Body of pancreas (tissue), 4 donors: ENCODE measurements around the gene S100A7. TPM values are rescaled to one million over a fixed set of nuclear protein-coding genes. Genes with fewer than 3 reads are reported as not detected.

ENCODE experiments used
- ATAC-seq: fragments of 150-250 bp; one replicate; pipeline ENCODE4 v1.9.1; 2016
- DNase-seq, 4 donors: peaks; one replicate each; pipeline ENCODE4 v3.0.0-alpha.2; 2019
- H3K27ac ChIP-seq, 4 donors: fragments of 200-600 bp; sonication (generic); 1 replicate in 3 of 4; 2 replicates in 1 of 4; pipeline versions ENCODE4 v1.5.1 to v1.6.1; 2016 to 2019; ENCODE audit warnings: mild to moderate bottlenecking in 1 of 4, mixed read lengths in 1 of 4, moderate library complexity in 1 of 4
- H3K27me3 ChIP-seq, 2 donors: fragments of 200-600 bp; sonication (generic); one replicate each; pipeline ENCODE4 v1.6.0; 2016; ENCODE audit warnings: mild to moderate bottlenecking in 1 of 2
- H3K36me3 ChIP-seq, 2 donors: fragments of 200-600 bp; sonication (generic); replicated peaks in 1 of 2; 2 replicates each; pipeline ENCODE4 v1.5.1; 2016; ENCODE audit warnings: low read depth in 2 of 2; ENCODE audit not compliant: insufficient read depth in 1 of 2
- H3K4me1 ChIP-seq: fragments of 200-600 bp; sonication (generic); one replicate; pipeline ENCODE4 v1.6.0; 2016
- H3K4me3 ChIP-seq, 2 donors: fragments of 200-600 bp; sonication (generic); 1 replicate in 1 of 2; 2 replicates in 1 of 2; pipeline ENCODE4 v1.5.1; 2016 to 2019
- H3K9me3 ChIP-seq, 3 donors: fragments of 200-600 bp; sonication (generic); 1 replicate in 2 of 3; 2 replicates in 1 of 3; pipeline ENCODE4 v1.5.1; 2016
- CTCF ChIP-seq, 7 experiments: fragments of 450-650 bp in 4 of 7; fragments of 200-600 bp in 3 of 7; sonication (generic) in 3 of 7; IDR thresholded peaks; one replicate each; pipeline ENCODE4 v1.5.1; 2016 to 2019; ENCODE audit warnings: antibody characterized with exemption in 7 of 7
- POLR2A ChIP-seq, 3 donors: fragments of 450-650 bp; IDR thresholded peaks; one replicate each; pipeline ENCODE4 v1.6.1; 2016; ENCODE audit warnings: antibody characterized with exemption in 3 of 3, mild to moderate bottlenecking in 2 of 3
- WGBS, 2 donors: methylation state at CpG; one replicate each; pipeline ENCODE4 v1.1.5; 2017; 5-methylcytosine and 5-hydroxymethylcytosine counted together
- intact Hi-C: fragments of 100-400 bp; cut with DNase I; formaldehyde crosslinking; loops from one replicate; pipeline ENCODE4 v1.15.1; 2023
- total RNA-seq, 2 donors: library from RNA; depleted of rRNA; stranded (reverse); fragments of >200 nt; gene quantifications; one replicate each; pipeline ENCODE4 v1.1.0, GENCODE V29; 2016

The S100A7 gene
- total RNA-seq, 2 donors from 2014 or later, result not detected

GRCh38 chr1:153488731-153489130, 28.3 kb upstream of the S100A7 start:
- Histone ChIP-seq H3K36me3 (no peaks in the 10 kb centered on the region), H3K27ac (no peak overlapping the region), H3K9me3 (no peaks in the 10 kb centered on the region), H3K4me1 (peaks cover 11% of the 10 kb centered on the region), H3K27me3 (no peaks in the 10 kb centered on the region), H3K4me3 (no peak overlapping the region)
- intact Hi-C loops, result no loop called here
- WGBS, 2 donors, result 4 to 9% methylated on average over 4 of the region's 4 CpGs
- peak in 3 of 4 donors; percentile 3 to 44 (median 33) for DNase-seq
- no peak for ATAC-seq
- TF ChIP-seq CTCF (IDR thresholded peaks at IDR 0.05), result no peak
- no peak for TF ChIP-seq POLR2A (IDR thresholded peaks at IDR 0.05)

GRCh38 chr1:153487707-153488106, 27.3 kb upstream of the S100A7 start:
- intact Hi-C loops, result no loop called here
- Histone ChIP-seq H3K4me1 (peaks cover 11% of the 10 kb centered on the region), H3K27ac (no peak overlapping the region), H3K4me3 (no peak overlapping the region), H3K36me3 (no peaks in the 10 kb centered on the region), H3K27me3 (no peaks in the 10 kb centered on the region), H3K9me3 (no peaks in the 10 kb centered on the region)
- no peak for TF ChIP-seq CTCF (IDR thresholded peaks at IDR 0.05)
- TF ChIP-seq POLR2A (IDR thresholded peaks at IDR 0.05), result no peak
- ATAC-seq, result no peak
- no peak for DNase-seq
- WGBS, 2 donors, result 88 to 93% methylated on average over 2 of the region's 2 CpGs

- Histone ChIP-seq H3K4me1 (peaks cover 11% of the 10 kb centered on the region), H3K4me3 (no peak overlapping the region), H3K27ac (no peak overlapping the region), H3K36me3 (no peaks in the 10 kb centered on the region), H3K9me3 (no peaks in the 10 kb centered on the region), H3K27me3 (no peaks in the 10 kb centered on the region)
- ATAC-seq, result no peak
- WGBS, 2 donors, result 48 to 64% methylated on average over 2 of the region's 2 CpGs
- DNase-seq, result no peak
- TF ChIP-seq CTCF (IDR thresholded peaks at IDR 0.05), result no peak
- intact Hi-C loops, result no loop called here
Observed at GRCh38 chr1:153485863-153486262, 25.4 kb upstream of the S100A7 start.

GRCh38 chr1:153483776-153484175, 23.3 kb upstream of the S100A7 start:
- H3K27me3 ChIP-seq, result no peaks in the 10 kb centered on the region
- ATAC-seq, result no peak
- WGBS, 2 donors, result 27 to 36% methylated on average over 6 of the region's 6 CpGs
- H3K36me3 ChIP-seq, result no peaks in the 10 kb centered on the region
- intact Hi-C loops, result no loop called here
- peaks cover under 1% of the 10 kb centered on the region for H3K4me1 ChIP-seq
- no peaks in the 10 kb centered on the region for H3K9me3 ChIP-seq
- H3K27ac ChIP-seq, result no peak overlapping the region
- TF ChIP-seq CTCF (IDR thresholded peaks at IDR 0.05) (no peak), POLR2A (IDR thresholded peaks at IDR 0.05) (no peak)
- DNase-seq, result no peak
- no peak overlapping the region for H3K4me3 ChIP-seq

- Histone ChIP-seq H3K4me1 (no peaks in the 10 kb centered on the region), H3K27ac (no peak overlapping the region), H3K4me3 (no peak overlapping the region), H3K27me3 (no peaks in the 10 kb centered on the region), H3K36me3 (no peaks in the 10 kb centered on the region), H3K9me3 (no peaks in the 10 kb centered on the region)
- no peak for DNase-seq
- ATAC-seq, result no peak
- no peak for TF ChIP-seq POLR2A (IDR thresholded peaks at IDR 0.05)
- TF ChIP-seq CTCF (IDR thresholded peaks at IDR 0.05), result no peak
- 36% methylated on average over 2 of the region's 2 CpGs for WGBS, 2 donors
- intact Hi-C loops, result no loop called here
Observed at GRCh38 chr1:153481124-153481523, 20.7 kb upstream of the S100A7 start.
